Activated CD8-positive, alpha-beta memory T cell treated with anti-CD3 and anti-CD28 coated beads, Interleukin-2, amount 50 U/mL, for 1 hour (primary cell): ENCODE results near the gene MMP23B.
A peak's percentile ranks its signal among the peaks of the same experiment; 100 is the strongest.
"Not testable (repeated sequence)": the region's sequence is repeated elsewhere in the genome, so short reads cannot be mapped to it uniquely, and the experiment has no call there.

Source experiments
- DNase-seq: peaks from one replicate; pipeline ENCODE4 v3.0.0-alpha.2; 2020; ENCODE audit errors: extremely low read depth

Gene MMP23B

DNA sequence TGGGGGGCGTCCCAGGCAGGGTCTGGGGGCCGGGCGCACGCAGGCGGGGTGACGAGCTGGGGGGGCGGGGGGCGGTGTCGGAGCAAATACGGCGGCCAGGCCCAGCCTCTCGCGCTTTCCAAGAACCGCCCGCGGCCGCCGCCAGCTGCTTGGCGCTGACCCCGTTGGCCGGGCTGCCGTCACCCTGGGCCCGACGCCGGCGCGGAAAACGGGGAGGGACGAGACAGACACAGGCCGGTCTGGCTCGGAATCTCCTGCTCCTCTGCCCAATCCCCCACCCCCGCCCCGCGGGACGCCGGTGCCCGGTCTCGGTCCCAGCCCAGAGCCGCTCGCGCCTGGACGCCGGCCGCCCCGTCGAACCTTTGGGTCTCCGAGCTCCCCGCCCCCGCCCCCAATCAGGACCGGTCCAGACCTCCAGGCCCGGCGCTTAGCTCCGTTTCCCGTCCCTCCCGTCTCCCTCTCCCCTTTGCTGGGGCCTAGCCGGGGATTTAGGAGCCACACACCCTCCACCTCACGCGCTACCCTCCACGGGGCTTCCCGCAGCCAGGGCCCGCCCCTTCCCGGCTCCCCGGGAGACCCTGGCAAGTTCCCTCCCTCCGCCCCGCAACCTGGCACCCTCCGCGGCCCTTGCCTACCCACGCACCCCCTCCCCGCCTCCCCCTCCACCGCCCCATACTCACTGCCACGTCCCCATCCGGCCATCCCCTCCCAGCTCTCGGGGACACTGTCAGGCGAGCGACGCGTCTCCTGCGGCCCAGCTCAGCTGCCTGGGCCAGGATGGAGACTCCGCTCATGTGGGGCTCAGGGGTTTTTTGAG, 800 bp upstream of the MMP23B start:
- no peak for DNase-seq

DNA sequence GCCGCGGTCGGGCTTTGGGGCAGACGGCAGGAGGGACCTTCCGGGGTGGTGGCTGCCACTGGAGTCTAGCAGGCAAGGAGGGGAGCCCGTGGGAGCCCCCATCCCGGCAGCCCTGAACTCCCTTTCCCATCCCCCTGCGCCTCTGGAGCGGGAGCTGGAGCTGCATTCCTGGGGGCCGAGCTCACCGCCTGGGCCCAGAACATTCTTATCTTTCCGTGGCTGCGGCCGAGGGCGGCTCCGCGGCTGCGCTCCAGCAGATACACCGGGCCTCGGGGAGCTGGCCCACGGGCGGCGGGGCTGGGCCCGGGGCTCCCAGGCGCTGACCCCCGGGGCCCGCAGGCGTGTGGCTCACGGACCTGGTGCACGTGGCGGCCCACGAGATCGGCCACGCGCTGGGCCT, 1.4 kb downstream of the MMP23B start:
- not testable (repeated sequence) for DNase-seq

DNA sequence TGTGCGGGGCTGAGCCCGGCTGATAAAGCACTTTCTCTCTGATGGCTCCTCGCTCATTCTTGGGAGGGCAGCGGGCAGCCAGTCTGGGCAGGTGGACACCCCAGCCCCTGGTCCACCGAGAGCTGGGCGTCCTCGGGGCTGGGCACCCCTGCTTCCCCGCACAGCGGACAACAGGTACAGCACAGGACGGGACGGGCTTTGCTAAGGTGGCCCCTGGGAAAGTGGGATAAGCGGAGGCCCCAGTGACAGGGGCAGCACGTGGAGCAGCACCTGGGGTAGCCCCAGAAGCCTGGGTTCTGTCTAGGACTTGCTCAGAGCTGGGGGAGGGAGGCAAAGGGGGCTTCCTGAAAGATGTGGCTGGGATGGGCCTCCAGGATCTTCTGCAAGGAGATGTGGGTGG, 2.6 kb downstream of the MMP23B start:
- not testable (repeated sequence) for DNase-seq

- DNase-seq, result not testable (repeated sequence)
Observed at GRCh38 chr1:1636621-1637478, 4.9 kb downstream of the MMP23B start.

- DNase-seq, result not testable (repeated sequence)
Observed at GRCh38 chr1:1637479-1637875, 5.5 kb downstream of the MMP23B start.

- not testable (repeated sequence) for DNase-seq
Observed at GRCh38 chr1:1638528-1638927, 6.6 kb downstream of the MMP23B start.

- DNase-seq, result not testable (repeated sequence)
Observed at GRCh38 chr1:1639368-1639767, 7.4 kb downstream of the MMP23B start.

- DNase-seq, result not testable (repeated sequence)
Observed at GRCh38 chr1:1640081-1640480, 8.1 kb downstream of the MMP23B start.

DNA sequence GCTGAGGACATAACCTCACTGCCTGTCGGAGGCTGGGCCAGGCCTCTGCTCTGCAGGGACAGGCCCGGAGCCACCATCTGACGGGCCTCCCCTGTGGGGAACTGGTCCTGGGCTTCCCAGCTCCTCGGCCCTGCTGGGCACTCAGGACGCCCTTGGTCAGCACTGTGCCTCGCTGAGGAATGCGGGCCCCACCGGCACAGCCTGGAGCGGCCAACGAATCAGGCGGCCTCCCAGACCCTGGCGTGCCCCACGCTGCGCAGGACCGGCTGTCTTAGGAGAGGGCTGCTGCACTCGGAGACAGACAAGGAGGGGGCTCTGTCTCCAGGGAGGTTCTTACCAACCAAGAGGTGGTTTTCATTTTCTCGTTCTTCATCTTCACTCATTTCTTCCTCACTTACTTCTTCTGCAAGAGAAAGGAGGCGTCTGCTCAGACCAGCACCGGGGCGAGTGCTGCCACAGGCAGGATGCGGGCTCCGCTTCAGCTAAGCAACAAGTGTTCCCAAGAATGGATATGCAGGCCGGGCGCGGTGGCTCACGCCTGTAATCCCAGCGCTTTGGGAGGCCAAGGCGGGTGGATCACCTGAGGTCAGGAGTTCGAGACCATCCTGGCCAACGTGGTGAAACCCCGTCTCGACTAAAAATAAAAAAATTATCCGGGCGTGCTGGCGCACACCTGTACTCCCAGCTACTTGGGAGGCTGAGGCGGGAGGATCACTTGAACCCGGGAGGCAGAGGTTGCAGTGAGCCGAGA, 8.9 kb downstream of the MMP23B start:
- DNase-seq, result not testable (repeated sequence)

DNA sequence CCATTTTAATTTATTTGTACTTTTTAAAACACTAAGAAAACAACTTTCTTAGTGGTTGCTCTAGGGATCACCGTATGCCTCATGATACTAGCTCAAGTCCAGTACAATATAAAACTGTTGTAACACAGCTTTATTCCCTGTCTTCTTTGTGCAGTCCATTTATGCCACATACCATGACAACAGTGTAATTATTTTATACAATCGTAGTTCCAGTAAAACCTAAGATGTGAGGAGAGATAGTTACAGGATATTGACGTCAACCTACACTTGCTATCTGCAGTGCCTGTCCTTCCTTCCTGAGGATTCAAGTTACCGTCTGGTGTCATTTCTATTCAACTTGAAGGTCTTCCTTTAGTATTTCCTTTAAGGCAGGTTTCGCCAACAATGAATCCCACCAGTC, 14.4 kb downstream of the MMP23B start:
- DNase-seq, result not testable (repeated sequence)

DNA sequence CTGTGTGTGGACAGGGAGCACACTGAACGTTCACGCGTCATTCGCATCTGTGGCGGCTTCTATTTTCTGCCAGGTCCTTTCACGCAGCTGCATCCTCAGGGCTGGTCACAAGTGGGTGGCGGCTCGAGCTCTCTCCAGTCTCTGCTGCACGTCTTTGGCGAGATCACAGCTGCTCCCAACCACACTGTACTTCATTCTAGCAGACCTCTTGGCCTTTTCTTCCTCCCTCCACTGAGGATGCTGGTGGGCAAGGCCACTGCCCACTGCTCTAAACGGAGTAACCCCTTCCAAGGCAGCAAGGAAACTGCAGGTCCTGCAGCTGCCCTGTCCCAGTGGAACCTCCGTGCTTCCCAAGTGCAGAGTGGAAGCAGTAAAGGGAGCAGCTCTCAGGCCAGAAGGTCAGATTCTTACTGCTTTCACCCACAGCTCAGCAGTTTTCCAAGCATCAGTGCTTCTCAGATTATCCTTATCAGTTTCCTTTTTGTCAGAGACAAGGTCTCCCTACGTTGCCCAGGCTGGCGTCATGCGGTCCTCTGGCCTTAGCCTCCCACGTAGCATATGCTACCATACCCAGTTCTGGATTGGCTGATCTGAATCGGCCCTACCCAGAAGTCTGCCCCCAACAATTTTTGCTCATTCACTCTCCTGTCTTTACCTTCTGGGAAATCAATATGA, 15.7 kb downstream of the MMP23B start:
- DNase-seq, result not testable (repeated sequence)

DNA sequence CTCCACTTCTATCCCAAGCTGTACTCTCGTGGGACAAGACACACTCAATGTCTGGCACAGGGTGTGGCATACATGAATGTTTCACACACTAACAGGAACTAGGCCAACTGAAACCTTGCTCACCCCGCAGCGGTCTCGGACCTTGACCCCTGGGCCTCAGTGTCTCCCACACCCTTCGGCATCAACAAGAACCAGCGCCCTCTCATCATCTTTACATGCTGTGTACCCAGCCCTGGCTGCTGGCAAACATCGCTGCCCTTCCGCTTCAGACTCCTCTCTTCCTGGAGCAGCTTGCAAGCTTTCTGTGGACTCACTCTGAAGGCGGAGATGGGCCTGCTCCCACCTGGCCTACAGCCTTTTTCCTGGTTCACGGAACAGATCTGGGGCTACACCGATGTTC, 16.3 kb downstream of the MMP23B start:
- DNase-seq, result not testable (repeated sequence)

DNA sequence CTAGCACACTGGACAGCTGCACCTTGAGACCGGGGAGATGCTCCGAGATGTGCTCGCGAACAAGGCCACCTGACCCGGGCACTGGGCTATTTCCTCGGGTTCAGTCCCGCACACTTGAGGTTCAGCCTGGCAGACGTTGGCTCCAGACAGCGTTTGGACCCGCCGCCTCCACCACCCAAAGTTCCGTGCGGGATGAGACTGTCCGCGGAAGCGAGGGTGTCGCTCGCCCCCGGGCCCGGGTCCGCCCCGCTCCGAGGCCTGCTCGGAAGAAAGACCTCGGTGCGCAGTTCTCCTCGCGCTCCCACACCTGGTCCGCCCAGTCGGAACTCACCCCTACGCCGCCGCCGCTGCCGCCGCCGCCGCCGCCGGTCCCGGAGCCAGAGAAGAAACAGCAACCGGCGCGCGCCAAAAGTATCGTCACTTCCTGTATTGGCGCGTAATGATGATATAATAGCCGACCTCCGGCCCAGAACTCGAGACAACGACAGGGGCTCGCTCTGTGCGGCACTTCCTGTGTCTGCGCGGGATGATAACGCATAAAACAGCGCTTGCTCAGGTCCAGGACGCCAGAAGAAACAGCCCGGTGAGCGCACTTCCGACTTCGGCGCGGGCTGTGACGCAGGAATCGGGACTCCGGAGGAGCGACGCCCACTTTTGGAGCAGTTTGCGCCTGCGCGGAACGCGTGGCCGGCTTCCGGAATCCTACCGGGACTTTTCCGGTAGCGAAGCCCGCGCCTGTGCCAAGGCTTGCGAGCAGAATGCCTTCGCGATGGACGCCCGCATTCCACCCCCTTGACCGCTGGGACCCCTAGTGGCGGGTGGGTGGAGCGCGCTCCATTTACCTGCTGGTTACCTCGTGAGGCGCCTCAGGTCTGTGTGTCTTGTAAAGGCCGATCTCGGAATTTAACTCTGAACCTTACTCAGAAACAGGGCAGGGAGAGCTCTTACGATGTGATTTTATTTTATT, 26.9 kb downstream of the MMP23B start, which contains the start of gene CDK11B:
TSS of gene CDK11B (minus strand) at position 422 of the 967 bp plus-strand sequence. CDS start 1,519 bp downstream, outside the sequence.
- DNase-seq, result peak; percentile 93

DNA sequence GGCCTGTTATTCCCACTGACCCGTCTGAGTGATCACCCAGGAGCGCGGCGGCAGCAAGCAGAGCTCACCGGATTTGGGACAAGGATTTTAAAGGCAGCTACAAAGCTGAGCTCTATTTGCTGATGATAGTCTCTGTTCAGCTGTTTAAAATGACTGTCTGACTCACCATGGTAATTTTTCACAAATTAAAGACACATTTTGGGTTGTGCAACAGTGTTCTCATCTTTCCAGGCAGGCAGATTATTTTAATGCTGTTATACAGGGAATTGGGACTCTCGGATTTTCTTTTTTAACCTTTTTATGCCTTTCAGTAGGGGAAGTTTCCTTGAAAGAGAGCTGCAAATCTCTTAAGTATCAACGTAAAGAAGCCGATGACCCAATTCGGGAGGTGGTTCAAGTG, 30.4 kb downstream of the MMP23B start:
- not testable (repeated sequence) for DNase-seq

GRCh38 chr1:1662830-1663560, 31.0 kb downstream of the MMP23B start:
- DNase-seq, result not testable (repeated sequence)

GRCh38 chr1:1664318-1664717, 32.3 kb downstream of the MMP23B start:
- not testable (repeated sequence) for DNase-seq

- DNase-seq, result no peak
Observed at GRCh38 chr1:1664941-1665814, 33.2 kb downstream of the MMP23B start.

- no peak for DNase-seq
Observed at GRCh38 chr1:1665815-1666251, 33.9 kb downstream of the MMP23B start.
